NT2/D1 (cell line): Measurements from ENCODE around the gene LRMDA.

ENCODE experiments used
- DNase-seq: peaks from one replicate; pipeline ENCODE4 v3.0.0-alpha.2; 2011; ENCODE audit warnings: low read depth, low spot score
- H3K27me3 ChIP-seq: 2 replicates; pipeline ENCODE4 v1.6.0; 2011; ENCODE audit warnings: mild to moderate bottlenecking; ENCODE audit not compliant: insufficient read length, insufficient read depth
- H3K36me3 ChIP-seq: 2 replicates; pipeline ENCODE4 v1.6.1; 2011; ENCODE audit warnings: mild to moderate bottlenecking, low read length, mixed read lengths; ENCODE audit not compliant: insufficient read depth, insufficient read length
- H3K4me1 ChIP-seq: 2 replicates; pipeline ENCODE4 v1.5.1; 2011; ENCODE audit not compliant: insufficient read depth, insufficient read length
- H3K4me3 ChIP-seq: 2 replicates; pipeline ENCODE4 v1.5.1; 2011; ENCODE audit warnings: low read depth; ENCODE audit not compliant: insufficient read length
- H3K9ac ChIP-seq: 2 replicates; pipeline ENCODE4 v1.6.0; 2011; ENCODE audit warnings: low read depth; ENCODE audit not compliant: insufficient read length
- H3K9me3 ChIP-seq: 2 replicates; pipeline ENCODE4 v1.5.1; 2011; ENCODE audit warnings: mild to moderate bottlenecking, low read length; ENCODE audit not compliant: insufficient read depth
- SUZ12 ChIP-seq: IDR thresholded peaks from 2 replicates; pipeline ENCODE4 v1.6.1; 2011; ENCODE audit not compliant: insufficient read length, insufficient read depth; ENCODE audit errors: extremely low read depth
- YY1 ChIP-seq: IDR thresholded peaks from 2 replicates; pipeline ENCODE4 v1.6.1; 2011; ENCODE audit not compliant: insufficient read length, insufficient read depth
- ZNF274 ChIP-seq: IDR thresholded peaks from 2 replicates; pipeline ENCODE4 v1.6.1; 2011; ENCODE audit warnings: mild to moderate bottlenecking, low read depth, low read length

Gene LRMDA

GRCh38 chr10:76447578-76447977 lies 1016.2 kb downstream of the LRMDA start:
- no peaks in the 10 kb centered on the region for H3K4me1 ChIP-seq
- no peaks in the 10 kb centered on the region for H3K9me3 ChIP-seq
- no peak for DNase-seq
- no peak overlapping the region for H3K9ac ChIP-seq
- no peak for TF ChIP-seq ZNF274
- TF ChIP-seq SUZ12: no peak
- TF ChIP-seq YY1: no peak
- no peak overlapping the region for H3K4me3 ChIP-seq
- no peaks in the 10 kb centered on the region for H3K36me3 ChIP-seq
- no peaks in the 10 kb centered on the region for H3K27me3 ChIP-seq

GRCh38 chr10:76451911-76452310 lies 1020.5 kb downstream of the LRMDA start:
- H3K4me1 ChIP-seq: no peaks in the 10 kb centered on the region
- TF ChIP-seq YY1 (no peak), ZNF274 (no peak), SUZ12 (no peak)
- DNase-seq: no peak
- H3K9ac ChIP-seq: no peak overlapping the region
- H3K9me3 ChIP-seq: no peaks in the 10 kb centered on the region
- H3K36me3 ChIP-seq: no peaks in the 10 kb centered on the region
- no peaks in the 10 kb centered on the region for H3K27me3 ChIP-seq
- H3K4me3 ChIP-seq: no peak overlapping the region

GRCh38 chr10:76453332-76453731 lies 1021.9 kb downstream of the LRMDA start:
- no peak for DNase-seq
- Histone ChIP-seq H3K9me3 (no peaks in the 10 kb centered on the region), H3K27me3 (no peaks in the 10 kb centered on the region), H3K4me1 (no peaks in the 10 kb centered on the region), H3K4me3 (no peak overlapping the region), H3K36me3 (no peaks in the 10 kb centered on the region), H3K9ac (no peak overlapping the region)
- TF ChIP-seq ZNF274: no peak
- TF ChIP-seq YY1: no peak
- TF ChIP-seq SUZ12: no peak

GRCh38 chr10:76453997-76454396 lies 1022.6 kb downstream of the LRMDA start:
- TF ChIP-seq SUZ12 (no peak), ZNF274 (no peak), YY1 (no peak)

GRCh38 chr10:76454506-76455140 lies 1023.2 kb downstream of the LRMDA start:
- DNase-seq: no peak
- TF ChIP-seq ZNF274 (no peak), SUZ12 (no peak), YY1 (no peak)
- H3K4me3 ChIP-seq: no peak overlapping the region
- no peaks in the 10 kb centered on the region for H3K9me3 ChIP-seq
- H3K27me3 ChIP-seq: no peaks in the 10 kb centered on the region
- no peaks in the 10 kb centered on the region for H3K36me3 ChIP-seq
- no peak overlapping the region for H3K9ac ChIP-seq
- H3K4me1 ChIP-seq: no peaks in the 10 kb centered on the region

More at GRCh38 chr10:76453997-76454396, 1022.6 kb downstream of the LRMDA start:
- DNase-seq: no peak
- Histone ChIP-seq H3K36me3 (no peaks in the 10 kb centered on the region), H3K4me3 (no peak overlapping the region), H3K9ac (no peak overlapping the region), H3K9me3 (no peaks in the 10 kb centered on the region), H3K4me1 (no peaks in the 10 kb centered on the region), H3K27me3 (no peaks in the 10 kb centered on the region)

- Histone ChIP-seq H3K9ac (no peak overlapping the region), H3K4me1 (no peaks in the 10 kb centered on the region), H3K9me3 (no peaks in the 10 kb centered on the region), H3K27me3 (no peaks in the 10 kb centered on the region), H3K36me3 (no peaks in the 10 kb centered on the region), H3K4me3 (no peak overlapping the region)
- TF ChIP-seq YY1 (no peak), ZNF274 (no peak), SUZ12 (no peak)
- DNase-seq: no peak
Measured at GRCh38 chr10:76456197-76456596, 1024.8 kb downstream of the LRMDA start.

- Histone ChIP-seq H3K4me1 (no peaks in the 10 kb centered on the region), H3K9ac (no peak overlapping the region), H3K4me3 (no peak overlapping the region), H3K9me3 (no peaks in the 10 kb centered on the region; the same call in 1 of the 2 replicates), H3K36me3 (no peaks in the 10 kb centered on the region), H3K27me3 (no peaks in the 10 kb centered on the region)
- TF ChIP-seq ZNF274: no peak
- TF ChIP-seq SUZ12: no peak
- DNase-seq: no peak
Measured at GRCh38 chr10:76459016-76459730, 1027.7 kb downstream of the LRMDA start.
